Cardiac muscle cell (in vitro differentiated cells and primary cell): ENCODE data around the gene RYR2. TPM values are rescaled to one million over a fixed set of nuclear protein-coding genes. Genes with fewer than 3 reads are reported as not detected.

ENCODE experiments used
- DNase-seq, 2 donors: peaks; one replicate each; pipeline versions ENCODE4 v3.0.0 to v3.0.0-alpha.2; 2010 to 2017; ENCODE audit warnings: low read depth in 1 of 2, low spot score in 1 of 2
- H3K27ac ChIP-seq: fragments of 200-600 bp; sonication (generic); 2 replicates; pipeline ENCODE4 v1.5.1; 2016
- H3K27me3 ChIP-seq: fragments of 200-600 bp; sonication (generic); 2 replicates; pipeline ENCODE4 v1.6.0; 2016; ENCODE audit warnings: control low read depth
- H3K36me3 ChIP-seq: fragments of 200-600 bp; sonication (generic); 2 replicates; pipeline ENCODE4 v1.5.1; 2016; ENCODE audit warnings: control low read depth
- H3K4me1 ChIP-seq: fragments of 200-600 bp; sonication (generic); 2 replicates; pipeline ENCODE4 v1.8.1; 2017; ENCODE audit warnings: low read depth, mild to moderate bottlenecking, mixed run types
- H3K4me3 ChIP-seq: fragments of 200-600 bp; sonication (generic); 2 replicates; pipeline ENCODE4 v1.5.1; 2016; ENCODE audit warnings: mild to moderate bottlenecking
- H3K9me3 ChIP-seq: fragments of 200-600 bp; sonication (generic); 2 replicates; pipeline ENCODE4 v1.5.1; 2017; ENCODE audit warnings: low read depth, mild to moderate bottlenecking, control low read depth
- polyA plus RNA-seq: library from polyadenylated mRNA; unstranded; fragments of >200 nt; fragmentation: Nextera tagmentation; extraction: Ambion mirVana; gene quantifications from 2 replicates; pipeline ENCODE4 v1.2.1, GENCODE V29; 2016
- total RNA-seq: library from RNA; depleted of rRNA; stranded (reverse); fragments of >200 nt; gene quantifications from 2 replicates; pipeline ENCODE4 v1.2.3, GENCODE V29; 2016
- TF ChIP-seq, protein P1 (sequence below): IDR thresholded peaks from 2 replicates; pipeline ENCODE4 v1.5.1; 2012; ENCODE audit warnings: low read depth, mild to moderate bottlenecking, low read length

The RYR2 gene
- total and polyA plus RNA-seq, 2 experiments from 2014 or later = 29.8 to 155 TPM

DNA sequence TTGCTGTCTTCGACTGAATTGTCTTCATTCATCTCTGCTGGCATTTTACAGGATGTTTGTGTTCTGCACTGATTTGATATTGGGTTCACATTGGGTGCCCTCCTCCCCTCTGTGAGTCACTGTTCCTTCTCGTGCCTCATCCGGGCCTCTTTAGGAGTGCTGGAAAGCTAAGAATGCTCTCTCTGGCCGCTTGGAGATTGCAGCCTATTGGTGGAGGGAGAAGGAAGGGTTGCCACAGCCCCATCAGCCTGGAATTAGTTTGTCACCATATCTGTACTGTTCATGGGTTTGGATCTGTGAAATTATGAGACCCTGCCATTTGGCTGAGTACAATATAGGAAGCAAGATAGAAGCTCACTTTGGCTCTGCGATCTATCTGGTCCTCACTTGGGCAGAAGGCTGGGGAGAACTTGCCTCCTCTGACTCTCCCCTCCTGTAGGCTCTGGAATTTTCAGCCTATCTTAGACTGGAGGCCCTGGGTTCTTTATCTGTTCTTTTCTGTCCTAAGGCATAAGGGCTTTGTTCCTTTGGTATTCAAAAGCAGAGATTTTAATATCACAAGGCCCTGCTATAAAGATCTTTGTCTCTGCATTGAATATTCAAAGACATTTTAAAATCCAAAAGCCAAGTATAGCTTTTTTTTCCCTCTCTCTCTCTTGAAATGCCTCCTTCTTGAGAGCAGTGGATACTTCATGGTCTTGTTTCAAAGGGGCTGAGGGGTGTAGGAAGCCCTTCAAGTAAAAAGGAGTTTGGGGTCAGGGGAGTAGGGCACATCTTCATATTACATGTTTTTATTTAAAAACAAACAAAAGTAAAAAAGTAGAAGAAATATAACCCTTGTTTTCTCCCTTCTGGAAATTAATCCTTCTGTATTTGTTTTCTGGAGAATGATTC, 500.8 kb downstream of the RYR2 start:
- Histone ChIP-seq H3K4me3 (no peak overlapping the region), H3K4me1 (peaks cover 11% of the 10 kb centered on the region), H3K36me3 (peaks cover under 1% of the 10 kb centered on the region), H3K27me3 (no peaks in the 10 kb centered on the region), H3K9me3 (no peaks in the 10 kb centered on the region), H3K27ac (peak overlapping the region; percentile 76)
- TF ChIP-seq, protein P1, sequence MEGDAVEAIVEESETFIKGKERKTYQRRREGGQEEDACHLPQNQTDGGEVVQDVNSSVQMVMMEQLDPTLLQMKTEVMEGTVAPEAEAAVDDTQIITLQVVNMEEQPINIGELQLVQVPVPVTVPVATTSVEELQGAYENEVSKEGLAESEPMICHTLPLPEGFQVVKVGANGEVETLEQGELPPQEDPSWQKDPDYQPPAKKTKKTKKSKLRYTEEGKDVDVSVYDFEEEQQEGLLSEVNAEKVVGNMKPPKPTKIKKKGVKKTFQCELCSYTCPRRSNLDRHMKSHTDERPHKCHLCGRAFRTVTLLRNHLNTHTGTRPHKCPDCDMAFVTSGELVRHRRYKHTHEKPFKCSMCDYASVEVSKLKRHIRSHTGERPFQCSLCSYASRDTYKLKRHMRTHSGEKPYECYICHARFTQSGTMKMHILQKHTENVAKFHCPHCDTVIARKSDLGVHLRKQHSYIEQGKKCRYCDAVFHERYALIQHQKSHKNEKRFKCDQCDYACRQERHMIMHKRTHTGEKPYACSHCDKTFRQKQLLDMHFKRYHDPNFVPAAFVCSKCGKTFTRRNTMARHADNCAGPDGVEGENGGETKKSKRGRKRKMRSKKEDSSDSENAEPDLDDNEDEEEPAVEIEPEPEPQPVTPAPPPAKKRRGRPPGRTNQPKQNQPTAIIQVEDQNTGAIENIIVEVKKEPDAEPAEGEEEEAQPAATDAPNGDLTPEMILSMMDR = no peak
- peak in 1 of 2 donors; percentile 13 for DNase-seq

GRCh38 chr1:237553078-237553477, 511.1 kb downstream of the RYR2 start:
- no peak overlapping the region for H3K27ac ChIP-seq
- TF ChIP-seq, protein P1 = no peak
- no peak overlapping the region for H3K4me3 ChIP-seq
- no peak for DNase-seq
- no peaks in the 10 kb centered on the region for H3K27me3 ChIP-seq
- H3K36me3 ChIP-seq = peaks cover 66% of the 10 kb centered on the region
- H3K9me3 ChIP-seq = no peaks in the 10 kb centered on the region
- no peaks in the 10 kb centered on the region for H3K4me1 ChIP-seq

- H3K9me3 ChIP-seq = no peaks in the 10 kb centered on the region
- TF ChIP-seq, protein P1 = no peak
- no peak for DNase-seq
- no peaks in the 10 kb centered on the region for H3K27me3 ChIP-seq
- H3K36me3 ChIP-seq = peaks cover 33% of the 10 kb centered on the region
- H3K27ac ChIP-seq = peak overlapping the region; percentile 34
- H3K4me3 ChIP-seq = no peak overlapping the region
- H3K4me1 ChIP-seq = peaks cover 8% of the 10 kb centered on the region
Observed at GRCh38 chr1:237556911-237557310, 514.9 kb downstream of the RYR2 start.

DNA sequence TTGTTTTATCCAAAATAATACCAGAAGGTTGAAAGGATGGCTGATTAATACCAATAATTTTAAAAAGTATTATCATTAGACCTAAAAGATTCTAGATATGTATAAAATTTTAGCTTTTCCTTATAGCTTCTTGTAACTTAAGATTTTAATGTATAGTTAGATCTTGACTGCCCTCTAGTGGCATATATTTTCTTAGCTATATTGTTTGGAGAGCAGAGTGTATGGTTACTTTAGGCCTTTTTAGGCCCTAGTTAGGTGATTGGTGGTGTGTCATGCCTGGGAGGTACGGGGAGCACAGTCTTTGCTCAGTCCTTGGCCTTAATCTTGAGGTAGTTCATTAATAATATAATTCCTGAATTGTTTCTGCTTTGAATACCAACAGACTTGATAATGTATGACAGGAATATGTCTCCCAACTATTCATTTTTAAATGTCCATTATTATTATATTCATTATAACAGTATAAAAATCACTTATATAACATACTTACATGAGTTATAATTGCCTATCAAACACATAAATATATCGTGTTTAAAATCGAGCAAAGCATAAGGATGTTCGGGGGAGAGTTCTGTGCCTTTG, 520.3 kb downstream of the RYR2 start:
- H3K36me3 ChIP-seq = peaks cover 22% of the 10 kb centered on the region
- no peaks in the 10 kb centered on the region for H3K9me3 ChIP-seq
- no peaks in the 10 kb centered on the region for H3K27me3 ChIP-seq
- TF ChIP-seq, protein P1 = peak; percentile 59
- peaks cover 8% of the 10 kb centered on the region for H3K4me1 ChIP-seq
- DNase-seq = peak; percentile 80 to 85
- H3K27ac ChIP-seq = no peak overlapping the region
- H3K4me3 ChIP-seq = no peak overlapping the region

DNA sequence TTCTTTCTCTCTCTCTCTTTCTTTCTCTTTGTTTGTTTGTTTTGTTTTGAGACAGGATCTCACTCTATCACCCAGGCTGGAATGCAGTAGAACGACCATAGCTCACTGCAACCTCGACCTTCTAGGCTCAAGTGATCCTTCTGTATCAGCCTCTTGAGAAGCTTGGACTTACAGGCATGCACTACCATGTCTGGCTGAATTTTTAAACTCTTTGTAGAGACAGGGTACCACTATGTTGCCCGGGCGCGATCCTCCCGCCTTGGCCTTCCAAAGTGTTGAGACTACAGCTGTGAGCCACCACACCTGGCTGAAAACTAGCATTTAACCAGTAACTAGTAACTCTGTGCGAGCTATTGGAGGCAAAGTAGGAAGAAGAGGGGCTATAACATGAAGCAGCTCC, 523.3 kb downstream of the RYR2 start:
- peaks cover 31% of the 10 kb centered on the region for H3K36me3 ChIP-seq
- H3K4me1 ChIP-seq = peaks cover 3% of the 10 kb centered on the region
- no peaks in the 10 kb centered on the region for H3K27me3 ChIP-seq
- H3K4me3 ChIP-seq = no peak overlapping the region
- no peaks in the 10 kb centered on the region for H3K9me3 ChIP-seq
- H3K27ac ChIP-seq = no peak overlapping the region
- TF ChIP-seq, protein P1 = no peak
- DNase-seq = no peak
